ENCODE results near the gene SDHAF2. TPM values are rescaled to one million over a fixed set of nuclear protein-coding genes. Genes with fewer than 3 reads are reported as not detected.

SDHAF2 gene
- polyA plus RNA-seq, 1 of the 3 experiments (the other 2 are of a cell fraction), result 81.7 TPM

DNA sequence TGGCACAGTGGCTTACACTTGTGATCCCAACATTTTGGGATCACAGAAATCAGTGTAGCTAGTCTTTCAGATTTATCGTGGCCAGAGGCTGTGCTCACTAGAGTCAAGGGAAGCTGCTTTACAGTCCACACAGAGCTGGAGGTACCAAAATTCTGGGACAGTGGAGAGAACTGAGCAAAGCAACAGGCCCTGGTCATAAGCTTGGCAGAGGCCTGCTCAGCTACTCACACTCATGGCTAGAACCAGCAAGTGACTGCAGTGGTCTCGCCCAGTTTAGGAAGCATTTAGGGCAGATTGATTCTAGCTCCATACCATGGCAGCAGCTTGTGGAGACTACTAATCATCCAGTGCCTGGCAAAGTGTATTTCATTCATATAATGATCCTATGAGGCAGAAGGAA lies 28.8 kb upstream of the SDHAF2 start:
- POLR2A ChIA-PET, result interaction anchor here (1.0 to 1.9 kb wide), 3 partner anchors 8 to 347 kb away, joined by 3 to 9 read pairs (median 7); partner anchors contain the start of genes CPSF7, SDHAF2 and TMEM216
- H3K4me3 ChIP-seq (ENCODE audit: low read depth in 2 of 2, low read length in 1 of 2), result no peak overlapping the region
- H3K4me1 ChIP-seq (ENCODE audit: control insufficient read depth in 1 of 2, insufficient read depth in 2 of 2, low read depth in 1 of 2, low read length in 1 of 2), result no peaks in the 10 kb centered on the region
- WGBS (ENCODE audit: low lambda C conversion rate), result 100% methylated on average over 1 of the region's 2 CpGs
- H3K9me3 ChIP-seq, result no peaks in the 10 kb centered on the region
- no peaks in the 10 kb centered on the region for H3K9me2 ChIP-seq
- peaks cover 20% of the 10 kb centered on the region for H3F3A ChIP-seq (replicated peaks; ENCODE audit: insufficient read depth)
- no peak for DNase-seq
- no peak overlapping the region for H2AFZ ChIP-seq (ENCODE audit: low read depth)
- H3K27ac ChIP-seq (ENCODE audit: low read depth in 2 of 2, low read length in 1 of 2), result no peak overlapping the region
- H3K79me2 ChIP-seq (ENCODE audit: insufficient read depth), result no peaks in the 10 kb centered on the region
- CTCF ChIA-PET, result interaction anchor here (0.7 to 5.6 kb wide), 8 partner anchors 9 to 238 kb away, joined by 3 to 33 read pairs (median 6); partner anchors contain the start of genes CPSF7, DDB1, SDHAF2 and TKFC
- TF ChIP-seq, protein P1, sequence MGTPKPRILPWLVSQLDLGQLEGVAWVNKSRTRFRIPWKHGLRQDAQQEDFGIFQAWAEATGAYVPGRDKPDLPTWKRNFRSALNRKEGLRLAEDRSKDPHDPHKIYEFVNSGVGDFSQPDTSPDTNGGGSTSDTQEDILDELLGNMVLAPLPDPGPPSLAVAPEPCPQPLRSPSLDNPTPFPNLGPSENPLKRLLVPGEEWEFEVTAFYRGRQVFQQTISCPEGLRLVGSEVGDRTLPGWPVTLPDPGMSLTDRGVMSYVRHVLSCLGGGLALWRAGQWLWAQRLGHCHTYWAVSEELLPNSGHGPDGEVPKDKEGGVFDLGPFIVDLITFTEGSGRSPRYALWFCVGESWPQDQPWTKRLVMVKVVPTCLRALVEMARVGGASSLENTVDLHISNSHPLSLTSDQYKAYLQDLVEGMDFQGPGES (IDR thresholded peaks at IDR 0.05; ENCODE audit: low read depth, low read length), result no peak
- 0 out of 2 replicates have a peak, but pooled peaks have one; percentile 5 for TF ChIP-seq SIN3A (IDR thresholded peaks at IDR 0.05; ENCODE audit: borderline replicate concordance, low read depth, low read length)
- H3K9ac ChIP-seq, result no peak overlapping the region
- no peaks in the 10 kb centered on the region for H3K27me3 ChIP-seq (ENCODE audit: insufficient read depth)
- H3K4me2 ChIP-seq, result no peak overlapping the region
- H4K20me1 ChIP-seq (ENCODE audit: insufficient read depth), result 0 out of 2 replicates have a peak, but pooled peaks cover 6% of the 10 kb centered on the region
- H3K36me3 ChIP-seq (replicated peaks in 1 of 2; ENCODE audit: control insufficient read depth in 1 of 2, insufficient read depth in 2 of 2, low read length in 1 of 2), result peaks cover 38 to 49% of the 10 kb centered on the region in 2 experiments

DNA sequence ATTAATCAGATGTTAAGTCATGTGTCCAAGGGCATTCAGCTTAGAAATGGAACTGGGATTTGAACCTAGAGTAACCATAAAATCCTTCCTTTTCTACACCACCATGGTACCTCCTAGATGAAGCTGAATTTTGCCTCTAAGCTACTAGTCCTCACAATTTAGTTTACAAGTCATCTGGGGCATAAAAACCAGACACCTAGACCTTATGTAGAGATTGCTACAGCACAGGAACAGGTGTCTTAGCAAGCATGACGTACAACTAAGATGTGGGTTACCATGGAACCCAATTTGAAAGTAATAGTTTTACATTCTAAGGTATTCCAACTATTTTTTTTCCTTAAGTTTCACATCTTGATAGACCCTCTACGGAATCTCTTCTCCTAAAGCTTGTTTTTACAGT lies 28.4 kb upstream of the SDHAF2 start:
- ChIA-PET CTCF (interaction anchor here (0.7 to 5.6 kb wide), 7 partner anchors 9 to 68 kb away, joined by 3 to 33 read pairs (median 7); partner anchors contain the start of genes CPSF7, DDB1, SDHAF2 and TKFC), POLR2A (interaction anchor here (1.0 to 1.9 kb wide), 3 partner anchors 9 to 346 kb away, joined by 3 to 9 read pairs (median 7); partner anchors contain the start of genes CPSF7, SDHAF2 and TMEM216)
- 91% methylated on average over 2 of the region's 2 CpGs for WGBS (ENCODE audit: low lambda C conversion rate)
- Histone ChIP-seq H3K36me3 (replicated peaks in 1 of 2; ENCODE audit: control insufficient read depth in 1 of 2, insufficient read depth in 2 of 2, low read length in 1 of 2) (peaks cover 41 to 53% of the 10 kb centered on the region in 2 experiments), H2AFZ (ENCODE audit: low read depth) (no peak overlapping the region), H4K20me1 (ENCODE audit: insufficient read depth) (0 out of 2 replicates have a peak, but pooled peaks cover 6% of the 10 kb centered on the region), H3K9ac (no peak overlapping the region), H3K27me3 (ENCODE audit: insufficient read depth) (no peaks in the 10 kb centered on the region), H3K79me2 (ENCODE audit: insufficient read depth) (no peaks in the 10 kb centered on the region), H3F3A (replicated peaks; ENCODE audit: insufficient read depth) (peaks cover 20% of the 10 kb centered on the region), H3K9me3 (no peaks in the 10 kb centered on the region), H3K4me2 (no peak overlapping the region), H3K9me2 (no peaks in the 10 kb centered on the region), H3K27ac (ENCODE audit: low read depth in 2 of 2, low read length in 1 of 2) (no peak overlapping the region), H3K4me1 (ENCODE audit: control insufficient read depth in 1 of 2, insufficient read depth in 2 of 2, low read depth in 1 of 2, low read length in 1 of 2) (no peaks in the 10 kb centered on the region), H3K4me3 (ENCODE audit: low read depth in 2 of 2, low read length in 1 of 2) (no peak overlapping the region)
- no peak for DNase-seq
- TF ChIP-seq TCF12 (IDR thresholded peaks at IDR 0.05) (no peak), YY1 (IDR thresholded peaks at IDR 0.05; ENCODE audit: low read depth) (no peak), MXI1 (IDR thresholded peaks at IDR 0.05; ENCODE audit: low read depth, low read length) (no peak), RCOR1 (IDR thresholded peaks at IDR 0.05; ENCODE audit: low read length) (no peak), FOSL2 (IDR thresholded peaks at IDR 0.05; ENCODE audit: borderline replicate concordance, low read depth) (no peak), NRF1 (IDR thresholded peaks at IDR 0.05; ENCODE audit: low read depth, low read length) (no peak), CHD2 (IDR thresholded peaks at IDR 0.05; ENCODE audit: low read length, partially characterized antibody) (no peak), GATA2 (CRISPR knock-in tag; IDR thresholded peaks at IDR 0.05) (no peak)

DNA sequence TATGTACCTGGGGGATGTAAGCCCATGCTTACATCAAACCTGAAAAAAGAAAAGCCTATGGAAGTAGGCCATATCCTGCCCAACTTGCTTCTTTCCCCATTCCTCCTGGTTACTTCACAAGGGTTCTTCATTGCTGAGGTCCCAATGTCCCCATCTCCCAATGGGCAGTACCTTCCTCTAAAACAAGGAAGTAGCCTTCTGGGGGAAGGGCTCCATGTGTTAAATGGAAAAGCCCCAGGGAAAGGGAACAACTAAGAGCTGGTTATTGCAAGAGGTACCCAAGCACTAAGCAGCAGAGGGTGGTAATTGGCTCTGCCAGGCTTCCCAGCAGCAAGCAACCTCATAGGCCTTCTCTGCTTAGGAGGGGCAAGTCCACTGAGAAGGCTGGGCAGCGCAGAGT lies 26.3 kb upstream of the SDHAF2 start:
- POLR2A ChIA-PET, result interaction anchor here (0.9 kb wide), 1 partner anchor 11 kb away, joined by 3 read pairs; the partner anchor contains the start of gene TMEM216
- H3F3A ChIP-seq (replicated peaks; ENCODE audit: insufficient read depth), result peaks cover 20% of the 10 kb centered on the region
- DNase-seq, result no peak
- H2AFZ ChIP-seq (ENCODE audit: low read depth), result no peak overlapping the region
- no peaks in the 10 kb centered on the region for H3K27me3 ChIP-seq (ENCODE audit: insufficient read depth)
- WGBS (ENCODE audit: low lambda C conversion rate), result 94% methylated on average over 1 of the region's 1 CpG
- H3K79me2 ChIP-seq (ENCODE audit: insufficient read depth), result peaks cover 6% of the 10 kb centered on the region; the same call in 1 of the 2 replicates
- H3K4me2 ChIP-seq, result no peak overlapping the region
- CTCF ChIA-PET, result interaction anchor here (5.6 kb wide), 1 partner anchor 18 kb away, joined by 33 read pairs; no protein-coding TSS in a partner anchor
- H3K9ac ChIP-seq, result no peak overlapping the region
- H3K4me1 ChIP-seq (ENCODE audit: control insufficient read depth in 1 of 2, insufficient read depth in 2 of 2, low read depth in 1 of 2, low read length in 1 of 2), result no peaks in the 10 kb centered on the region
- H3K9me2 ChIP-seq, result no peaks in the 10 kb centered on the region
- no peak overlapping the region for H3K27ac ChIP-seq (ENCODE audit: low read depth in 2 of 2, low read length in 1 of 2)
- no peak overlapping the region for H3K4me3 ChIP-seq (ENCODE audit: low read depth in 2 of 2, low read length in 1 of 2)
- H3K9me3 ChIP-seq, result no peaks in the 10 kb centered on the region
- H3K36me3 ChIP-seq (replicated peaks in 1 of 2; ENCODE audit: control insufficient read depth in 1 of 2, insufficient read depth in 2 of 2, low read length in 1 of 2), result peaks cover 52 to 72% of the 10 kb centered on the region in 2 experiments
- TF ChIP-seq SIN3A (IDR thresholded peaks at IDR 0.05; ENCODE audit: borderline replicate concordance, low read depth, low read length) (no peak), TCF12 (IDR thresholded peaks at IDR 0.05) (no peak), MEF2A (IDR thresholded peaks at IDR 0.05; ENCODE audit: borderline replicate concordance, low read depth) (no peak), EP300 (IDR thresholded peaks at IDR 0.05; ENCODE audit: borderline replicate concordance in 1 of 2, low read depth in 1 of 2, low read length in 1 of 2) (no peak)
- TF ChIP-seq, protein P2, sequence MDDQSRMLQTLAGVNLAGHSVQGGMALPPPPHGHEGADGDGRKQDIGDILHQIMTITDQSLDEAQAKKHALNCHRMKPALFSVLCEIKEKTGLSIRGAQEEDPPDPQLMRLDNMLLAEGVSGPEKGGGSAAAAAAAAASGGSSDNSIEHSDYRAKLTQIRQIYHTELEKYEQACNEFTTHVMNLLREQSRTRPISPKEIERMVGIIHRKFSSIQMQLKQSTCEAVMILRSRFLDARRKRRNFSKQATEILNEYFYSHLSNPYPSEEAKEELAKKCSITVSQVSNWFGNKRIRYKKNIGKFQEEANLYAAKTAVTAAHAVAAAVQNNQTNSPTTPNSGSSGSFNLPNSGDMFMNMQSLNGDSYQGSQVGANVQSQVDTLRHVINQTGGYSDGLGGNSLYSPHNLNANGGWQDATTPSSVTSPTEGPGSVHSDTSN (IDR thresholded peaks at IDR 0.05), result no peak
- 0 out of 2 replicates have a peak, but pooled peaks cover 6% of the 10 kb centered on the region for H4K20me1 ChIP-seq (ENCODE audit: insufficient read depth)
